MCF 10A (cell line): ENCODE data around the gene VMO1. TPM values are rescaled to one million over a fixed set of nuclear protein-coding genes. Genes with fewer than 3 reads are reported as not detected.

Source experiments
- BruUV-seq: library from RNA; stranded (reverse); fragments of 400-500 nt; replicated peaks from 2 replicates; lab custom pipeline; 2021; lab: Mats Ljungman, UMichigan
- CTCF ChIA-PET: fragments of 300-600 bp; sonication (Branson Sonifier 250); formaldehyde crosslinking; extraction: SDS; loops from one replicate; lab custom pipeline; 2021; ENCODE audit warnings: antibody characterized with exemption, inconsistent platforms; lab: Yijun Ruan, JAX
- POLR2A ChIA-PET: fragments of 300-600, 350-650 bp; sonication (Branson Sonifier 250); formaldehyde crosslinking; extraction: SDS; loops from one replicate; lab custom pipeline; 2020; ENCODE audit warnings: antibody characterized with exemption, inconsistent platforms; lab: Yijun Ruan, JAX
- DNase-seq: peaks from one replicate; pipeline ENCODE4 v3.0.0-alpha.2; 2018; ENCODE audit not compliant: unreplicated experiment
- H3K27ac Mint-ChIP-seq: one replicate; pipeline ENCODE4 v1.8.0; 2022; ENCODE audit warnings: mild to moderate bottlenecking, low read depth, mixed read lengths; ENCODE audit not compliant: unreplicated experiment
- H3K27me3 Mint-ChIP-seq: one replicate; pipeline ENCODE4 v1.8.0; 2022; ENCODE audit warnings: mixed read lengths; ENCODE audit not compliant: insufficient read depth, unreplicated experiment
- H3K36me3 Mint-ChIP-seq: one replicate; pipeline ENCODE4 v1.8.0; 2022; ENCODE audit warnings: mild to moderate bottlenecking, moderate library complexity, mixed read lengths; ENCODE audit not compliant: insufficient read depth, unreplicated experiment
- H3K4me1 Mint-ChIP-seq: one replicate; pipeline ENCODE4 v1.8.0; 2022; ENCODE audit warnings: mixed read lengths; ENCODE audit not compliant: insufficient read depth, unreplicated experiment
- H3K4me3 Mint-ChIP-seq: one replicate; pipeline ENCODE4 v1.8.0; 2022; ENCODE audit warnings: mild to moderate bottlenecking, moderate library complexity, mixed read lengths; ENCODE audit not compliant: unreplicated experiment
- H3K9me3 Mint-ChIP-seq: one replicate; pipeline ENCODE4 v1.8.0; 2022; ENCODE audit warnings: mixed read lengths; ENCODE audit not compliant: unreplicated experiment
- intact Hi-C: fragments of 100-400 bp; cut with micrococcal nuclease; formaldehyde crosslinking; loops from 2 replicates; pipeline ENCODE4 v1.14.1; 2022
- total RNA-seq: library from RNA; stranded (reverse); gene quantifications from 2 replicates; pipeline ENCODE4 v1.2.3, GENCODE V29; 2022
- TF ChIP-seq, protein P1 (sequence below): fragments of 200-600 bp; IDR thresholded peaks from one replicate; pipeline ENCODE4 v1.8.0; 2022; ENCODE audit warnings: antibody characterized with exemption, mild to moderate bottlenecking; ENCODE audit not compliant: unreplicated experiment

VMO1 gene
- total RNA-seq, 1 experiment from 2014 or later: 0.77 TPM

DNA sequence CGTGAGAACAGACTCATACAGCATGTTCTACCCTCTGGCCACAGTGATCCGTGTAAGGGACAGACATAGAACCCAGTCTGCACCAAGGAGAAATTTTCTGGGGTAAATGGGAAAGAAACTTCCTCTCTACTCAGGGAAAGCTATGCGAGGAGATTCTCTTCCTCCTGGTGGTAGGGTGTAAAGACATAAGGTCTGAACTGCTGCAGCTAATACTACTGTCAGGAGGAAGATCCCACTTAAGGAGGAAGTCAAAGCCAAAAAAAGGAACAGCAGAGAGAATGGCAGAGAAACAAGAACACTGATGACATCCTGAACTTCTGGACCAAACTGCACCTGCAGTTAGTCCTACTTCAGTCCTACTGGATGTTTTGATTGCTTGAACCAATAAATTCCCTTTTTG, 21.6 kb downstream of the VMO1 start:
- ChIA-PET CTCF (no interaction called here), POLR2A (interaction anchor here (0.6 kb wide), 1 partner anchor 17 kb away, joined by 3 read pairs; no protein-coding TSS in a partner anchor)
- Mint-ChIP-seq H3K27ac (no peak overlapping the region), H3K9me3 (no peaks in the 10 kb centered on the region), H3K4me3 (no peak overlapping the region), H3K27me3 (peaks cover 18% of the 10 kb centered on the region), H3K4me1 (no peaks in the 10 kb centered on the region), H3K36me3 (no peaks in the 10 kb centered on the region)
- intact Hi-C loops: no loop called here
- BruUV-seq: no TSS peak
- DNase-seq: no peak
- TF ChIP-seq, protein P1, sequence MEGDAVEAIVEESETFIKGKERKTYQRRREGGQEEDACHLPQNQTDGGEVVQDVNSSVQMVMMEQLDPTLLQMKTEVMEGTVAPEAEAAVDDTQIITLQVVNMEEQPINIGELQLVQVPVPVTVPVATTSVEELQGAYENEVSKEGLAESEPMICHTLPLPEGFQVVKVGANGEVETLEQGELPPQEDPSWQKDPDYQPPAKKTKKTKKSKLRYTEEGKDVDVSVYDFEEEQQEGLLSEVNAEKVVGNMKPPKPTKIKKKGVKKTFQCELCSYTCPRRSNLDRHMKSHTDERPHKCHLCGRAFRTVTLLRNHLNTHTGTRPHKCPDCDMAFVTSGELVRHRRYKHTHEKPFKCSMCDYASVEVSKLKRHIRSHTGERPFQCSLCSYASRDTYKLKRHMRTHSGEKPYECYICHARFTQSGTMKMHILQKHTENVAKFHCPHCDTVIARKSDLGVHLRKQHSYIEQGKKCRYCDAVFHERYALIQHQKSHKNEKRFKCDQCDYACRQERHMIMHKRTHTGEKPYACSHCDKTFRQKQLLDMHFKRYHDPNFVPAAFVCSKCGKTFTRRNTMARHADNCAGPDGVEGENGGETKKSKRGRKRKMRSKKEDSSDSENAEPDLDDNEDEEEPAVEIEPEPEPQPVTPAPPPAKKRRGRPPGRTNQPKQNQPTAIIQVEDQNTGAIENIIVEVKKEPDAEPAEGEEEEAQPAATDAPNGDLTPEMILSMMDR: no peak

DNA sequence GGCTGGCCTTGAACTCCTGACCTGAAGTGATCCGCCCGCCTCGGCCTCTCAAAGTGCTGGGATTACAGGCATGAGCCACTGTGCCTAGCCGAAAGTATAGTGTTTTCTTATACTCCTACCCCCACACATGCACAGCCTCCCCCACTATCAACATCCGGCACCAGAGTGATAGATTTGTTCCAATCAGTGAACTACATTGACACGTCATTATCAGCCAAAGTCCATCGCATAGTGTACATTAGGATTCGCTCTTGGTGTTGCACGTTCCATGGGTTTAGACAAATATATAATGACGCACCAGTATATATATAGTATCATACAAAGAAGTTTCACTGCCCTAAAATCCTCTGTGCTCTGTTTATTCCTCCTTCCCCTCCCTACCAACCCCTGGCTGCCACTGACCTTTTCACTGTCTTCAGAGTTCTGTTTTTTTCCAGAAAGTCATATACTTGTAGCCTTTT, 26.4 kb downstream of the VMO1 start:
- intact Hi-C loops: no loop called here

DNA sequence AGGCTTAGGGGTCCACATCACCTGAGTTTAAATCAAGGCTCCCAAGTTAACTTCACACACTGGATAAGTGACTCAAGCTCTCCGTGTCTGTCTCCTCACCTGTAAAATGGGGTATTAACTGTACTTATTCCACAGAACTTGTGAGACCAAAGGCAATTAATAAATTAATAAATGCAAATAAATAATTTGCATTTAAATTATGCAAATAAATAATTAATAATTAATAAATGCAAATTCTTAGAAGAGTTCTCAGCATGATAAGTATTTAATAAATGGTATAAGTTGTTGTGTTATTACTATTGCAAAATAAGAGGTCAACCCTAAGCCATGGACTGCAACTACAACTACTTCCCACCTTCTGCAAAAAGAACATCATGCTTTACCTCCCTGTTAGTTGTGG, 32.8 kb downstream of the VMO1 start:
- Mint-ChIP-seq H3K27ac (no peak overlapping the region), H3K27me3 (peaks cover 63% of the 10 kb centered on the region), H3K4me1 (no peaks in the 10 kb centered on the region), H3K36me3 (no peaks in the 10 kb centered on the region), H3K4me3 (no peak overlapping the region), H3K9me3 (no peaks in the 10 kb centered on the region)
- ChIA-PET POLR2A (interaction anchor here (0.6 to 1.6 kb wide), 3 partner anchors 15 to 43 kb away, joined by 3 to 4 read pairs (median 3); partner anchors contain the start of gene ARRB2), CTCF (no interaction called here)
- intact Hi-C loops: no loop called here
- TF ChIP-seq, protein P1: no peak
- no peak for DNase-seq
- BruUV-seq: no TSS peak

More for the DNA sequence above, 26.4 kb downstream of the VMO1 start:
- Mint-ChIP-seq H3K4me3 (no peak overlapping the region), H3K9me3 (no peaks in the 10 kb centered on the region), H3K27me3 (peaks cover 26% of the 10 kb centered on the region), H3K36me3 (no peaks in the 10 kb centered on the region), H3K4me1 (no peaks in the 10 kb centered on the region), H3K27ac (no peak overlapping the region)
- no TSS peak for BruUV-seq
- CTCF ChIA-PET: no interaction called here
- TF ChIP-seq, protein P1: no peak
- DNase-seq: no peak
- POLR2A ChIA-PET: no interaction called here

DNA sequence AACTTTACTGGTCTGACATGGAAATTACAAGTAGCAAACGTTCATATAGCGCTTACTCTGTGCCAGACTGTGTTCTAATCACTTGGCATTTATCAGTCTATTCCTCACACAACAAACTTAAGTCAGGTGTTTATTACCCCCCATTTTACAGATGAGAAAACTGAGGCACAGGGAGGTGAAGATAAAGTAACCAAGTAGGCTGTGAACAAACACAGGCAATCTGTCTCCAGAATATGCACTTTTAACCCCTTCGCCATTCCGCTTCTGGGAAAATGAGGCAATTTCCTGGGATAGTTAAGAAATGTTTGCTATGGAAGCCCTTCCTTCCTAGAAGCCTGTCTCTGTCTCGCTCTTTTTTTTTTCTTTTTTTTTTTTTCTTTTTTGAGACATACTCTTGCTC, 34.2 kb downstream of the VMO1 start:
- no peaks in the 10 kb centered on the region for H3K4me1 Mint-ChIP-seq
- DNase-seq: peak; percentile 36
- ChIA-PET CTCF (no interaction called here), POLR2A (interaction anchor here (0.6 kb wide), 1 partner anchor 151 kb away, joined by 3 read pairs; the partner anchor contains the start of gene CHRNE)
- H3K36me3 Mint-ChIP-seq: no peaks in the 10 kb centered on the region
- BruUV-seq: no TSS peak
- H3K27me3 Mint-ChIP-seq: peaks cover 65% of the 10 kb centered on the region
- no peak overlapping the region for H3K4me3 Mint-ChIP-seq
- H3K9me3 Mint-ChIP-seq: no peaks in the 10 kb centered on the region
- TF ChIP-seq, protein P1: no peak
- no peak overlapping the region for H3K27ac Mint-ChIP-seq
- intact Hi-C loops: no loop called here
